Endothelial cell of umbilical vein (primary cell): Measurements from ENCODE around the gene ICOSLG. TPM values are rescaled to one million over a fixed set of nuclear protein-coding genes. Genes with fewer than 3 reads are reported as not detected.
"Not testable (repeated sequence)": the region's sequence is repeated elsewhere in the genome, so short reads cannot be mapped to it uniquely, and the experiment has no call there.

Experiments used
- BruUV-seq: library from RNA; stranded (reverse); fragments of 400-500 nt; replicated peaks from 2 replicates; lab custom pipeline; 2021; lab: Mats Ljungman, UMichigan
- CTCF ChIA-PET: fragments of 300-600, 350-600 bp; sonication (Branson Sonifier 250); formaldehyde crosslinking; loops from one replicate; lab custom pipeline; 2021; ENCODE audit warnings: antibody characterized with exemption, inconsistent platforms; lab: Charles Lee
- POLR2A ChIA-PET: fragments of 300-600, 350-600 bp; sonication (Branson Sonifier 250); formaldehyde crosslinking; loops from one replicate; lab custom pipeline; 2021; ENCODE audit warnings: antibody characterized with exemption, inconsistent platforms; lab: Charles Lee
- DNase-seq: peaks from one replicate; pipeline ENCODE4 v3.0.0-alpha.2; 2011; ENCODE audit warnings: low read depth, low spot score
- FAIRE-seq: peaks from 2 replicates; lab custom pipeline; 2011; peaks lifted over from hg19 to GRCh38; lab: Jason Lieb, UNC
- H2AFZ ChIP-seq: 2 replicates; pipeline ENCODE4 v1.6.0; 2012; ENCODE audit warnings: low read depth, low read length, control low read depth, inconsistent platforms
- H3K27ac ChIP-seq: 2 replicates; pipeline ENCODE4 v1.5.1; 2011; ENCODE audit warnings: low read depth, mild to moderate bottlenecking, control low read depth, low read length, moderate library complexity; ENCODE audit not compliant: insufficient read depth
- H3K27me3 ChIP-seq, 2 experiments: 2 replicates each; pipeline versions ENCODE4 v1.6.0 to v1.6.1; 2011; ENCODE audit warnings: low read length in 2 of 2, mixed read lengths in 1 of 2; ENCODE audit not compliant: control insufficient read depth in 2 of 2, insufficient read depth in 2 of 2
- H3K36me3 ChIP-seq, 2 experiments: 2 replicates in 1 of 2; 3 replicates in 1 of 2; pipeline ENCODE4 v1.5.1; 2011; ENCODE audit warnings: low read length in 2 of 2, mild to moderate bottlenecking in 1 of 2, moderate library complexity in 1 of 2; ENCODE audit not compliant: control insufficient read depth in 2 of 2, insufficient read depth in 2 of 2; ENCODE audit errors: extremely low read depth in 1 of 2
- H3K4me1 ChIP-seq: 3 replicates; pipeline ENCODE4 v1.5.1; 2011; ENCODE audit warnings: mild to moderate bottlenecking, low read length; ENCODE audit not compliant: control insufficient read depth, insufficient read depth; ENCODE audit errors: extremely low read depth
- H3K4me2 ChIP-seq: 2 replicates; pipeline ENCODE4 v1.6.1; 2011; ENCODE audit warnings: low read length, control low read depth, mixed read lengths; ENCODE audit not compliant: insufficient read depth
- H3K4me3 ChIP-seq, 3 experiments: fragments of 200-600 bp in 1 of 3; sonication (generic), shearing (Covaris generic) in 1 of 3; replicated peaks in 1 of 3; 2 replicates each; pipeline ENCODE4 v1.5.1; 2011 to 2016; ENCODE audit warnings: control low read depth in 3 of 3, low read length in 3 of 3, mild to moderate bottlenecking in 2 of 3, inconsistent platforms in 1 of 3, low read depth in 1 of 3, moderate library complexity in 1 of 3; ENCODE audit not compliant: insufficient read depth in 1 of 3
- H3K79me2 ChIP-seq: 2 replicates; pipeline ENCODE4 v1.6.0; 2012; ENCODE audit warnings: low read length, inconsistent platforms; ENCODE audit not compliant: control insufficient read depth, insufficient read depth
- H3K9ac ChIP-seq: replicated peaks from 2 replicates; pipeline ENCODE3; 2011; ENCODE audit warnings: low read length, control low read depth; ENCODE audit not compliant: insufficient read depth; ENCODE audit errors: extremely low read depth
- H3K9me1 ChIP-seq: replicated peaks from 3 replicates; pipeline ENCODE4 v1.6.0; 2011; ENCODE audit warnings: mild to moderate bottlenecking, low read length; ENCODE audit not compliant: control insufficient read depth, insufficient read depth; ENCODE audit errors: extremely low read depth
- H3K9me3 ChIP-seq: replicated peaks from 2 replicates; pipeline ENCODE4 v1.5.1; 2012; ENCODE audit warnings: low read length, inconsistent platforms; ENCODE audit not compliant: control insufficient read depth, insufficient read depth
- H4K20me1 ChIP-seq: replicated peaks from 2 replicates; pipeline ENCODE3; 2011; ENCODE audit warnings: mild to moderate bottlenecking, low read length; ENCODE audit not compliant: control insufficient read depth, insufficient read depth; ENCODE audit errors: extremely low read depth
- EZH2 ChIP-seq: IDR thresholded peaks from 2 replicates; pipeline ENCODE4 v1.6.1; 2012; ENCODE audit warnings: borderline replicate concordance, low read depth, mild to moderate bottlenecking, moderate library complexity, low read length, inconsistent platforms; ENCODE audit not compliant: severe bottlenecking
- FOS ChIP-seq: IDR thresholded peaks from 2 replicates; pipeline ENCODE4 v1.6.1; 2011; ENCODE audit warnings: mild to moderate bottlenecking, low read length, moderate library complexity, borderline replicate concordance; ENCODE audit not compliant: insufficient read depth
- GATA2 ChIP-seq: IDR thresholded peaks from 2 replicates; pipeline ENCODE4 v1.7.0; 2011; ENCODE audit warnings: low read depth, mild to moderate bottlenecking, moderate library complexity, mixed read lengths, low read length; ENCODE audit not compliant: insufficient read length, insufficient read depth
- JUN ChIP-seq: IDR thresholded peaks from 2 replicates; pipeline ENCODE4 v1.6.1; 2011; ENCODE audit warnings: borderline replicate concordance, low read depth; ENCODE audit not compliant: insufficient read length, insufficient read depth
- MYC ChIP-seq: IDR thresholded peaks from one replicate; pipeline ENCODE4 v1.6.1; 2011; ENCODE audit warnings: mild to moderate bottlenecking, low read depth, low read length
- POLR2A ChIP-seq: IDR thresholded peaks from 2 replicates; pipeline ENCODE4 v1.6.1; 2012; ENCODE audit warnings: low read depth, mild to moderate bottlenecking, control low read depth, low read length
- POLR2AphosphoS5 ChIP-seq: IDR thresholded peaks from 2 replicates; pipeline ENCODE4 v1.6.1; 2012; ENCODE audit warnings: low read depth, mild to moderate bottlenecking, control low read depth, low read length, moderate library complexity; ENCODE audit not compliant: insufficient read depth
- dilution Hi-C: fragments of 300-500 bp; cut with MboI; formaldehyde crosslinking; loops from one replicate; pipeline ENCODE4 v1.15.0; 2019; ENCODE audit warnings: low sequenced_read_pairs; ENCODE audit not compliant: extremely low pct_ligation_motif_present
- intact Hi-C: fragments of 100-400 bp; cut with micrococcal nuclease; formaldehyde crosslinking; loops from one replicate; pipeline ENCODE4 v1.10.0; 2022
- polyA plus RNA-seq, 4 experiments: library from polyadenylated mRNA; depleted of rRNA in 3 of 4; stranded (reverse) in 3 of 4; unstranded in 1 of 4; fragments of >200 nt; gene quantifications; 2 replicates each; pipeline versions ENCODE4 v1.2.1 to v1.2.3, GENCODE V29; 2011 to 2012; ENCODE audit warnings: missing spikeins in 1 of 4
- total RNA-seq: library from RNA; stranded (reverse); gene quantifications from 2 replicates; pipeline ENCODE4 v1.2.3, GENCODE V29; 2021
- TF ChIP-seq, protein P1 (sequence below): IDR thresholded peaks from 2 replicates; pipeline ENCODE4 v1.6.1; 2011; ENCODE audit not compliant: insufficient read depth, insufficient read length
- TF ChIP-seq, protein P2 (sequence below), 2 donors: IDR thresholded peaks; 1 replicate in 1 of 2; 2 replicates in 1 of 2; pipeline ENCODE4 v1.5.1; 2011; ENCODE audit warnings: low read length in 2 of 2, mild to moderate bottlenecking in 2 of 2, moderate library complexity in 2 of 2, control low read depth in 1 of 2, inconsistent platforms in 1 of 2, low read depth in 1 of 2; ENCODE audit not compliant: insufficient read depth in 1 of 2; ENCODE audit errors: extremely low read depth in 1 of 2

Gene ICOSLG
- total and polyA plus RNA-seq, 2 donors (not counting 3 experiments of a cell fraction or from before 2014, with no cell fraction given): 0.91 to 2.9 TPM

GRCh38 chr21:44199448-44199847 lies 41.3 kb downstream of the ICOSLG start:
- Histone ChIP-seq H3K4me1 (no peaks in the 10 kb centered on the region), H3K9me3 (no peaks in the 10 kb centered on the region)

GRCh38 chr21:44197156-44197516 lies 43.6 kb downstream of the ICOSLG start:
- BruUV-seq, H3K4me3 ChIP-seq, CTCF ChIA-PET, H3K4me1 ChIP-seq, DNase-seq, H3K36me3 ChIP-seq, FAIRE-seq, H4K20me1 ChIP-seq, H3K9me1 ChIP-seq, H3K79me2 ChIP-seq, H3K9ac ChIP-seq, H3K27me3 ChIP-seq, H2AFZ ChIP-seq, H3K4me2 ChIP-seq, dilution Hi-C loops, H3K9me3 ChIP-seq, intact Hi-C loops, POLR2A ChIA-PET, H3K27ac ChIP-seq: not testable (repeated sequence)

More at GRCh38 chr21:44199448-44199847, 41.3 kb downstream of the ICOSLG start:
- no peak for TF ChIP-seq FOS
- no peak for TF ChIP-seq POLR2AphosphoS5
- no peak for TF ChIP-seq EZH2
- TF ChIP-seq MYC: no peak
- TF ChIP-seq, protein P1, sequence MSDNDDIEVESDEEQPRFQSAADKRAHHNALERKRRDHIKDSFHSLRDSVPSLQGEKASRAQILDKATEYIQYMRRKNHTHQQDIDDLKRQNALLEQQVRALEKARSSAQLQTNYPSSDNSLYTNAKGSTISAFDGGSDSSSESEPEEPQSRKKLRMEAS: no peak
- no peak for TF ChIP-seq GATA2
- no peak for TF ChIP-seq POLR2A
- no peak for TF ChIP-seq JUN
- TF ChIP-seq, protein P2, sequence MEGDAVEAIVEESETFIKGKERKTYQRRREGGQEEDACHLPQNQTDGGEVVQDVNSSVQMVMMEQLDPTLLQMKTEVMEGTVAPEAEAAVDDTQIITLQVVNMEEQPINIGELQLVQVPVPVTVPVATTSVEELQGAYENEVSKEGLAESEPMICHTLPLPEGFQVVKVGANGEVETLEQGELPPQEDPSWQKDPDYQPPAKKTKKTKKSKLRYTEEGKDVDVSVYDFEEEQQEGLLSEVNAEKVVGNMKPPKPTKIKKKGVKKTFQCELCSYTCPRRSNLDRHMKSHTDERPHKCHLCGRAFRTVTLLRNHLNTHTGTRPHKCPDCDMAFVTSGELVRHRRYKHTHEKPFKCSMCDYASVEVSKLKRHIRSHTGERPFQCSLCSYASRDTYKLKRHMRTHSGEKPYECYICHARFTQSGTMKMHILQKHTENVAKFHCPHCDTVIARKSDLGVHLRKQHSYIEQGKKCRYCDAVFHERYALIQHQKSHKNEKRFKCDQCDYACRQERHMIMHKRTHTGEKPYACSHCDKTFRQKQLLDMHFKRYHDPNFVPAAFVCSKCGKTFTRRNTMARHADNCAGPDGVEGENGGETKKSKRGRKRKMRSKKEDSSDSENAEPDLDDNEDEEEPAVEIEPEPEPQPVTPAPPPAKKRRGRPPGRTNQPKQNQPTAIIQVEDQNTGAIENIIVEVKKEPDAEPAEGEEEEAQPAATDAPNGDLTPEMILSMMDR (IDR thresholded peaks at IDR 0.05; ENCODE audit: extremely low read depth in 1 of 2, insufficient read depth in 1 of 2, low read depth in 1 of 2, low read length in 2 of 2): no peak
- intact Hi-C loops (no loop called here), dilution Hi-C loops (no loop called here)
- Histone ChIP-seq H3K27ac (no peak overlapping the region), H3K4me2 (no peak overlapping the region), H3K36me3 (no peaks in the 10 kb centered on the region), H3K4me3 (no peak overlapping the region), H4K20me1 (no peaks in the 10 kb centered on the region), H3K27me3 (no peaks in the 10 kb centered on the region), H3K9ac (no peak overlapping the region), H3K9me1 (no peaks in the 10 kb centered on the region), H3K79me2 (no peaks in the 10 kb centered on the region), H2AFZ (no peak overlapping the region)
- CTCF ChIA-PET: no interaction called here
- DNase-seq: no peak
- no TSS peak for BruUV-seq
- POLR2A ChIA-PET: no interaction called here
- no peak for FAIRE-seq
